NCI-H2227 treated with DMSO at 0.1 percent for 48 hours (cell line): ENCODE data around the gene NEDD9.
A peak's percentile ranks its signal among the peaks of the same experiment; 100 is the strongest.

Experiments
- DNase-seq: peaks from one replicate; lab custom pipeline; 2025; lab: John Stamatoyannopoulos, UW

The NEDD9 gene

GRCh38 chr6:11218102-11218442 lies 14.4 kb downstream of the NEDD9 start:
- no peak for DNase-seq

- no peak for DNase-seq
Measured at GRCh38 chr6:11217360-11218101, 14.9 kb downstream of the NEDD9 start.

DNA sequence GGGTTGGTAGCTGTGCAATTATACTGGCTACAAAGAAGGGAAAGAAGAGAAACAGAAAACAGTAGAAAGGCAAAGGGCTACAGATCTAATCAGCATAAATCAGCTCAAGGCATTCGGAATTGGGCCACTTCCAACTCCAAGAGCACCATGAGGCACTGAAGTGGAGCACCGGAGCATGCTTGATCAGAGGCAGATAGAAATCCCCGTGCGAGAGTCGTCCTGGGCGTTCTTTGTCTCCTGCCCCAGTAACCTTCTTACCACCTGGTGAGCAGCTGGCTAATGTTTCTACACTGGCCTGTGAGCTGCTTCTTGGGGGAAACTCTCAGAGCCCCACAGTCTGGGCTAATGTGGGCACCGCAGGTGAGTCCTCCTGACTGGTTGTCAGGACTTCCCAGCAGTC lies 16.7 kb downstream of the NEDD9 start:
- DNase-seq: no peak

DNA sequence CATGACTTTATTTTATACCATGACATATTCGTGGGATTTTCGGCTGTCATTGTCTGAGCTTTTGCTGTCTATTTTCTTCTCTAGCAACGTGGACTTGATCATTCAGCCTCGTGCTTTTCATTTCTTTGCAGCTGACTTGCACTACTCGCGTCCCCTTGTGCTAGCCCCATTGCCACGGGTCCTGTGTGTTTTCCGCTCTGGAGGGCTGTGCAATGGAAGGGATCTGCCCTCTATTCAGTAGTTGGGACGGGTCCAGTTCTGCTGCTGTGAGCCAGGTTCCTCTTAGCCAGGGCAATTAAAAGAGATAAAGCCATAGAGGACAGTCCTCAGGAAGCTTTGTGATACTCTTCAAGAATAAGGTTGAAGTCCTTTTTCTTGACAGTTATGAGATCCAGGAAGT lies 17.6 kb downstream of the NEDD9 start:
- no peak for DNase-seq

DNA sequence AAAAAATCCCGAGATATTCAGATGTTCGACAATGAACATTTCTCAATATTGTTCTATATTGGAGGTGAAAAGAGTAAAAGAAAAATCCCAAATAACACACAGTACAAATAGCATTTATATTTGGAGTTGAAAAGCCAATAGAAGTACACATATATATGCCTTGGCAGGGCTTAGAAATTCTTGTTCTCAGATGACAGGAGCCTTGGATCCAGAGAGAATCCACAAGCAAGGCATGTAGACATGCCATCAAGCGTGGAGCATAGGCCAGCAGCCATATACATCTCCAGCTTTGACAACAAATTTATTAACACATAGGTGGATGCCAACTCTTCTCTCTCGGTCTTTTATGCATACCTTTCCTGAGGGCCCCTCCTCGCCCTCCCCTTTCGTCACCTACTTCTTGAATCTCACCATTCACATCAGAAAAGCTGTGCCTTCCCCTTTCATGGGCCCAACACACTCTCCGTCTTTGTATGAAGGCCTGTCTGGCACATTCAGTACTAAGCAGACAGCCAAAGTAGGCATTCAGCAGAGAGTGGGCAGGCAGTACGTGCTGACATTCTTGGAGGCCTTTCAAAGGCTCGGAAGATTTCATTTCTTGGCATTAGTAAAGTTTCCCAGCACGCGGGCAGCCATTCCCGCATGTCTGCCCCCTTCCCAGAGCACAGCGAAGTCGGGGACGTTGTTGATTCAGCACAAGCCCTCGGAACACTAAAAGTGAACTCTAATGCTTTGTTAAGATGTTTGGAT lies 18.2 kb downstream of the NEDD9 start:
- no peak for DNase-seq

DNA sequence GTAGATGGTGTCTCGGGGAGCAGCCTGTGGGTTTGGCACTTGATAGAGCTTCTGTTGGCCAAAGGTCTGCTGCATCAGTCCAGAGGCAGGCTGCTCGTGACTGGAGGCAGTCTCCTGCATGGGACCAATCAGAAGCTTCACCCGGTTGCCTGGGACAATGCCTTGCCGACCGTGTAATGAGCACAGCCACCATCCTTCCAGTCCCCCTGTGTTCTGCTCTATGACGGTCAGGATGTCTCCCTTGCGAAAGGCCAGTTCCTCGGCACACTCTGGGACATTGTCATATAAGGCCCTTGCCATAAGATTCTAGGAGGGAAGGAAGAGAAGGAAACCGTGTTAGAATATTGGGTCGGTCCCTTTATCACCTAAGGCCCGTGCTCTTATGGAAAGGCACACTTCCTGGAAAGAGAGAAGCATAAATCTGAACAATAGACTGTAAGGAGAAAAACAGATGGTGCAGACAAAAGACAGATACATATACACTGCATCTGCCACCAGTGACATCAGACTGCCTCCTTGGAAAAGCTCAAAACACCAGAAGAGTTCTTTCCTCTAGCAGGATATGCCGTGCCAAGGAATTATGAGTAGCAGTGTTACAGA lies 18.9 kb downstream of the NEDD9 start:
- DNase-seq: no peak

DNA sequence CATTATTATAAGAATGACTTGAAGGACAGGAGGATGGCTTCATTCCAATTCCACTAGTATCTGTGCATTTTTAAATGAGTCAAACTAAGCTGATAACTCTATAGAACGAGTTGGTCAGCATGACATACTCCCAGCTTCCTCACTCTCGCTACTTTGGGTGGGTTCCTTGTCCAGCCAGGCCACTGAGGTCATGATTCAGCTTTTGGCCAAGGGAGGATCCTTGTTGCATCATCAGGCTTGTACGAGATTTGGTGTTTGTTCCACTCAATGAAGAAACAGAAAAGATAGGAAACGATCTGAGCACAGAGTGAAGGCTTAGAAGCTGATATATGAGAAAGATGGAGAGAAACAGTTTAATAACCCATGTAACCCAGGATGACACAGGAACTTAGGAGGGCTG lies 19.8 kb downstream of the NEDD9 start:
- DNase-seq: no peak

GRCh38 chr6:11211254-11211653 lies 21.2 kb downstream of the NEDD9 start:
- DNase-seq: no peak

DNA sequence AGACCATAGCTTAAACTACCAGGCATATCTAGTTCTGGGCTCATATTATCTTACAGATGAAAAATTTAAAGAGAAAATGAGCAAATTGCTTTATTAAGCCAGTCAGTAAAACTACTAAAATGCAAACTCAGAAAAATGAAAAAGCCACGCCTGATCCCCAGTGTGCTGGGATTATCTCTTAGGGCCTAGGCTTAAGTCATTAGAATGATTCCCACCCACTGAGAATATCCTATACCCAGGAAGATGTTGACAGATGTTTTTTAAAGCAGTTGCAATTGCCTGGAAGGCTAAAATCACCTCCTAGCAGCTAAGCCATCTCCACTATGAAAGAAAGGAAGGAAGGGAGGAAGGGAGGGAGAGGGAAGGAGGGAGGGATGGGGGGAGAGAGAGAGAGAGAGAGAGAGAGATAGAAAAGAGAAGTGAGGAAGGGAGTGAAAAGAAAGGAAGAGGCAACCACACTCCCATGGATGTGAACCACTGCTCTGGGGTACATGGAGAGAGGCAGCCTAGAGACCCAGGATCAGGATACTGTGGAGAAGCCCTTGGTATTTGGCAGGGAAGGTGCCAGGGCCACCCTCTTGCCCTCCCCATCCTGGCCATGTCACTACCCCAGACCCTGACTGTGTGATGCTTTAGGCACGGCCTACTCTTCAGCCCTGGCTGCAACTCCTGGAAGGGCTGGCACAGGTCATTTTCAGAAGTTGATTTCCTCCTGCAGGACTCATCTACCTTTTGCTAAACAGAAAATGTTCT lies 21.9 kb downstream of the NEDD9 start:
- no peak for DNase-seq

DNA sequence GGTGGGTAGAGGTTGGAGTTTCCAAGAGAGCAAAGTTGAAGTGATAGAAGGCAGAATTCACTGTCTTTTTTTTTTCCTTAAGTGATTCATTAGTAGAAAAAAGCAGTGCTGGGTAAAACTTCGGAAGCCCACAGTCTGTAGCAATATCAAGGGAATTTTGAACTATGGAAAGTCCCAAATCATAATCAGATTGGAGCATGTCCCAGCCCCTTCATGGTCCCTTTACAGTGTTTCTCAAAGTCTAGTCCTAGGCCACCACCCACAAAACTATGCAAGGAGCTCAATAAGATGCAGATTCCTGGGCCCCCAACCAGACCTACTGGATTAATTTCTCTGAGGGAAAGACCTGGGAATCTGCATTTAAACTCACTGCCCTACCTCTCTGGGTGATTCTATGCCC lies 22.6 kb downstream of the NEDD9 start:
- no peak for DNase-seq

DNA sequence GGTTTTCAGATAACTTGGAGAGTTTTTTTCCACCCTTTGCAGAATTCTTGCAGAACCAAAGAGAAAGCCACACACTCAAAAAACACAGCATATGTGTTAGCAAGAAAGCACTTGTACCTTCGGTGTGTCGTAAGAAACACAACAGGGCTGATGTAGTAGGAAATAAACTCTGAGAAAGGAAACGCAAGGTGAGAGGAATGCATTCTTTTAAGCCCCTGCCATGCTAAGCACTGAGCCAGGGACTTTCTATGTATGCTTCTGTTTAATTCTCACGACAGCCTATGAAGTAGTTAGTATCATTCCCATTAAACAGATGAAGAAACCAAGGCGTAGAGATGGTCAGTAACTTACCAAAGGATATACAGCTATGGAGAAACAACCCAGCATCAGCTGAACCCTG lies 23.1 kb downstream of the NEDD9 start:
- DNase-seq: no peak

DNA sequence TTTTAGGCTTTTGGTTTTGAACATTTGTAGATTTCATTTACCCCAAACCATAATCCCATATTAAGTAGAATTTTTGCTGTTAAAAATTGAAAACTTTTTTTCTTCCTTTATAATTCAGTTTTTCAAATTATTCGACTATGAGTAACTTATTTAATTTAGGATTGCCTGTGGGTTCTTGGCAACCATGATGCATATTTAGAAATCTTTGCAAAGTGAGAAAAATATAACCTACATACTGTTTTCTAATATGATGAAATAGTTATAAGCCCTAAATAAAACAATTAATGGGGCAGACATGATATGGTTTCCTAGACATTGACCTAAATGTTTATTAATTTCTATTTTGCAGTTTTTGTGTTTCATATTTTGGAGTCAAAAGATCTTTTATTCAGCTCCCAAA lies 23.6 kb downstream of the NEDD9 start:
- no peak for DNase-seq

DNA sequence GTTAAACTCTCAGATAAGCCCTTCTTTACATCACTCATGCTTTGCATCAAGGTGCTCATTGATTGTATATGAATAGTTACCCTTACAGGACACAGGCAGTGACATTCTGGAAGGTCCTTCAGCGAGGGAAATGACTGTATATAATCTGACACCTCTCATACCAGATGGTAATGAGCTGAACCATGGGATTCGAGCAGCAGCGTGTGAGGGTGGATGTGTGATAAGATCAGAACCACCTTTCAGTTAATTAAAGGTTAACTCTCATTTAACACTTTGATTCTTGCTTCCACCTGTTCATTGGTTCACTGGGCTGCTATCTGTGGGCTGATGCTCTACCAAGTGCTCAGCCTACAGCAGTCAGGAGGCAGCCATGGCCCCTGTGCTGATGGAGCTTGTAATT lies 24.2 kb downstream of the NEDD9 start:
- DNase-seq: no peak

DNA sequence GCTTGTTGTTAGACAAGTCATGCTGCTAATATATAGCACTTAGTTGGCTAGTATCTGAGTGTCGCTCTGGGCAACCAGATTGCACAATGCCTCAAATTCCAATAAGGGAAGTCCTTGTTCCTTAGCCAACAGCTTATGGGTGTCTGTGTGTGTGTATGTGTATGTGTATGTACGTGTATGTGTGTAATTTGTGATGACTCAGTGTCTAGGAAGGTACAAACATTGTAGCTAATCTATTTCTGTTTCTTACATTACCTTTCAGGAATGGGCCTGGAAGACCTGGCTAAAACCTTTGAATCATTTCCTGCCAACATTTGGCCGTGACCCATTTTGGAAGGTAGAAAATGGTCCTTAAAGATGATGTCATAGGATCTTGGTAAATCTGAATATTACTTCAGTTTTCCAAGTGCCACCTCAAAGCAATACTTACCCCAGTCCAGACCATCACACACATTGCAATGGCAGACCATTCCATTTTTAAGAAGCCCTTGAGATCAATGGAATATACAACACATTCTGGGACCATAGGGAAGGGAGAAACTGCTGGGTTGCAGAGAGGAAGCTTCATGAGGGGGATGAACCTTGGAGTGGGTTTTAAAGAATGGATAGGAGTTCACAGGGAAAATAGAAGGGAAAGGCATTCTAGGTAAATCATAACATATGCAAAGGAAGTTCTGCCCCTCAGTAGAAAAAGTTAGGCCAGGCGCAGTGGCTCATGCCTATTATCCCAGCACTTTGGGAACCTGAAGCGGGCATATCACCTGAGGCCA lies 25.1 kb downstream of the NEDD9 start:
- DNase-seq: no peak

GRCh38 chr6:11206576-11206975 lies 25.9 kb downstream of the NEDD9 start:
- no peak for DNase-seq

DNA sequence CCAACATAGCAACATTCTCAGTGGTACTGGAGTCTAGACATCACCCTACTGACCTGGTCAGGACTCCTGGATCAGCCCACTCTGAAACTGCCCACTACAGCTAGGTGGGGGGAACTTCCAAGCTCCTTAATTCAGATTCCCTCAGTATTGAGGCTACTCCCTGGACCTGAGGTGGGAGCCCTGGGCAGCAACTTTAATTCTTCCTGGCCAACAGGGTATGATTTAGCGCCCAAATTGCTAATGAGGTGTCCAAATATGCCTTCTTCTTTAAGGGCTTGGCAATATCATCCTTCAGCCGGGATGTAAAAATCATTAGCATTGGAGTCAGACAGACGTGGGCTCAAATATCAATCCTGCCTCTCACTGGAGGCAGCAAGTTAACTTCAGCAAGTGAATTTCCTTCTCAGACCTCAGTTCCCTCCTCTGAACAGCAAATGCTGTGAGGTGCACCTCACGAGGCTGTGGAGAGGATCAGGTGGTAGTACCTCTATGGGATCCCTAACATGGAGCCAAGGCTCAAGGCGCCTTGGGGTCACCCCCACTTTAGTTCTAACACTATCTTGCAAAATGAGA lies 27.6 kb downstream of the NEDD9 start:
- no peak for DNase-seq

GRCh38 chr6:11204005-11204399 lies 28.5 kb downstream of the NEDD9 start:
- DNase-seq: no peak

DNA sequence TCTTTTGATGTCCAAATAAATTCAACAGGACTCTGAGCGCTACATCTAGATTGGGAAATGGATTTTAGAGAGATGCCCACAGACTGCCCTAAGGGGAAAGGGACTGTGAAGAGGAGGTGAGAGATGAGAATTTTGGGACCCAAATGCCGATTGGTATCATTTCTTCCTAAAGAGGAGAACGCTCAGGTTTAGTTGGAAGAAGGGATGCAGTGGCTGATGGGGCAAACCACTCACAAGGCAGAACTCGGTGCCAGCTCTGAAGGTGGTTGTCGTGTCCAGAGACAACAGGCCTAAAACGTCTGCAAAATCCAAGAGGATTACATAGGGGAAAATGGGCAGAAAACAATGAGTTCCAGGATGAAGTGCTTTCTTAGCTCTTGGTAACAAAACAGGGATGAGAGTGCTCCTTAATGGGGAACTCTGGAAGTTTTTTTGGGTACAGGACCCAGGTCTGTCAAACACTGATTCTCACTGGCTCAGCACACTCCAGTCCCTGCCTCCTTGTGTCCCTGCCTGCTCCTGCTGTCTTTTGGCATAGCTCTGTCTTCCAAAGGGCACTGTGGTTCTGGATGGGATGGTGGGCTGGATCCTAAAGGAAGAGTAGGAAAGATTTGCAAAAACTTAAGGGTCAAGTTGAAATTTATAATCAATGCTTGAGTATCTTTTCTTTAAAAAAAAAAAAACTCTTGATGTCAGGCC lies 29.0 kb downstream of the NEDD9 start:
- no peak for DNase-seq

- DNase-seq: peak; percentile 9
Measured at GRCh38 chr6:11202513-11203305, 29.8 kb downstream of the NEDD9 start.
